Thyroid gland (tissue), 4 donors: ENCODE measurements around the gene DCTN3.

Experiments used
- POLR2A ChIP-seq, 2 donors: fragments of 450-650 bp; IDR thresholded peaks; one replicate each; pipeline ENCODE4 v1.6.1; 2017; ENCODE audit warnings: antibody characterized with exemption in 2 of 2, mild to moderate bottlenecking in 2 of 2, moderate library complexity in 1 of 2
- TF ChIP-seq, protein P1 (sequence below), 6 experiments: fragments of 200-600 bp in 3 of 6; fragments of 450-650 bp in 3 of 6; sonication (generic) in 3 of 6; IDR thresholded peaks; one replicate each; pipeline ENCODE4 v1.5.1; 2016 to 2019; ENCODE audit warnings: antibody characterized with exemption in 6 of 6, mild to moderate bottlenecking in 2 of 6, inconsistent platforms in 1 of 6, moderate library complexity in 1 of 6

DNA sequence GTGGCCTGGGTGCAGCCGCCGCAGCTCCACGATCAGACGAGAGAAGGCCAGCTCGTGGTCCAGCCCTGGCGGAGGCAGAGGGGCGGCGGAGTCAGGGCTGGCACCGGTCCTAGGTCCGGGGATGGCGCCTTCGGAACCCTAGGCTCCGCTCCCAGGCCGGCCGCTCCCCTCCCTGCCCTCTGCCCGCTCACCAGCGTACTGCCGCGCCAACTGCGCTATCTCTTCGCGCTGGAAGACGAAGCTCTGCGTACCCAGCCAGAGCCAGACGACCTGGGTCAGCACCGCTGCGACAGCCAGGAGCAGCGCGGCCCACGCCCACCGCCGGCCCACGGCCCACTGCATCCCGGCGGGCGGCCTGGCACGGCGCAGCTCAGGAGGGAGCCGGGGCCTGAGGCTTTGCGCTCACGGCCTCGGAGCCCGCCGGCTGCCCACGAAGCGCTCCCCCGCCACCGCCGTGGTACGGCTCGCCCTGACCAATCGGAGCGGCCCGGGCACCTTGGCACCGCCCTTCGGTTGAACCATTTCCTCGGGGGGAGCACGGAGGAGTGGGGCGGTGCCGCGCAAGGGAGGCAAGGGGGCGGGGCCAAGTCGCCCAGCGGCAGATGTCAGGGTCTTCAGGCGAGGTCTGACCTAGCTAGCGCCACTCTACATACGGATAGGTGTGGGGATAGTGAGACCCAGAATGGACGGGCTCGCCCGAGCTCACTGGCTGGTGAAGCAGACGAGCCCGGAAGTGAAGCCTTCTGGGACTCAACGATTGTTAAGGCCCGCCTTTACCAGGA is 17.3 kb upstream of the DCTN3 start, which contains the start of gene SIGMAR1:
- TF ChIP-seq POLR2A (IDR thresholded peaks at IDR 0.05) = peak; percentile 34 to 88
- TF ChIP-seq, protein P1, sequence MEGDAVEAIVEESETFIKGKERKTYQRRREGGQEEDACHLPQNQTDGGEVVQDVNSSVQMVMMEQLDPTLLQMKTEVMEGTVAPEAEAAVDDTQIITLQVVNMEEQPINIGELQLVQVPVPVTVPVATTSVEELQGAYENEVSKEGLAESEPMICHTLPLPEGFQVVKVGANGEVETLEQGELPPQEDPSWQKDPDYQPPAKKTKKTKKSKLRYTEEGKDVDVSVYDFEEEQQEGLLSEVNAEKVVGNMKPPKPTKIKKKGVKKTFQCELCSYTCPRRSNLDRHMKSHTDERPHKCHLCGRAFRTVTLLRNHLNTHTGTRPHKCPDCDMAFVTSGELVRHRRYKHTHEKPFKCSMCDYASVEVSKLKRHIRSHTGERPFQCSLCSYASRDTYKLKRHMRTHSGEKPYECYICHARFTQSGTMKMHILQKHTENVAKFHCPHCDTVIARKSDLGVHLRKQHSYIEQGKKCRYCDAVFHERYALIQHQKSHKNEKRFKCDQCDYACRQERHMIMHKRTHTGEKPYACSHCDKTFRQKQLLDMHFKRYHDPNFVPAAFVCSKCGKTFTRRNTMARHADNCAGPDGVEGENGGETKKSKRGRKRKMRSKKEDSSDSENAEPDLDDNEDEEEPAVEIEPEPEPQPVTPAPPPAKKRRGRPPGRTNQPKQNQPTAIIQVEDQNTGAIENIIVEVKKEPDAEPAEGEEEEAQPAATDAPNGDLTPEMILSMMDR (IDR thresholded peaks at IDR 0.05) = no peak
